ENCODE data around the gene E2F4. TPM values are rescaled to one million over a fixed set of nuclear protein-coding genes. Genes with fewer than 3 reads are reported as not detected.

E2F4 gene
- total RNA-seq, 1 donor from 2014 or later = 32.4 TPM

GRCh38 chr16:67206838-67207248 lies 14.9 kb downstream of the E2F4 start:
- no peak overlapping the region for H3K4me3 ChIP-seq (ENCODE audit: low read length in 3 of 3)
- no peaks in the 10 kb centered on the region for H3K9me3 ChIP-seq (ENCODE audit: control insufficient read depth in 3 of 3, low read length in 3 of 3)
- no peak overlapping the region for H3K9ac ChIP-seq (ENCODE audit: low read depth in 1 of 3, low read length in 3 of 3)
- H3K27me3 ChIP-seq (ENCODE audit: control insufficient read depth in 3 of 3, insufficient read depth in 3 of 3, low read length in 3 of 3) = no peaks in the 10 kb centered on the region
- no peak overlapping the region for H3K27ac ChIP-seq (ENCODE audit: low read depth, low read length)
- H3K4me1 ChIP-seq (ENCODE audit: control insufficient read depth in 3 of 3, insufficient read depth in 3 of 3, low read length in 3 of 3) = peaks cover 28 to 44% (median 35%) of the 10 kb centered on the region in 3 donors
- H3K36me3 ChIP-seq (ENCODE audit: control insufficient read depth in 3 of 3, insufficient read depth in 3 of 3, low read length in 3 of 3) = peaks cover 5 to 13% (median 7%) of the 10 kb centered on the region in 3 donors

GRCh38 chr16:67207249-67208091 lies 15.5 kb downstream of the E2F4 start:
- H3K27me3 ChIP-seq (ENCODE audit: control insufficient read depth in 3 of 3, insufficient read depth in 3 of 3, low read length in 3 of 3) = no peaks in the 10 kb centered on the region
- peak overlapping the region; percentile 23 for H3K27ac ChIP-seq (ENCODE audit: low read depth, low read length)

GRCh38 chr16:67208154-67208896 lies 16.4 kb downstream of the E2F4 start:
- Histone ChIP-seq H3K27me3 (ENCODE audit: control insufficient read depth in 3 of 3, insufficient read depth in 3 of 3, low read length in 3 of 3) (no peaks in the 10 kb centered on the region), H3K4me3 (ENCODE audit: low read length in 3 of 3) (no peak overlapping the region), H3K9me3 (ENCODE audit: control insufficient read depth in 3 of 3, low read length in 3 of 3) (no peaks in the 10 kb centered on the region), H3K4me1 (ENCODE audit: control insufficient read depth in 3 of 3, insufficient read depth in 3 of 3, low read length in 3 of 3) (peaks cover 31 to 50% (median 40%) of the 10 kb centered on the region in 3 donors), H3K36me3 (ENCODE audit: control insufficient read depth in 3 of 3, insufficient read depth in 3 of 3, low read length in 3 of 3) (peaks cover 0 to 13% (median 7%) of the 10 kb centered on the region in 3 donors), H3K27ac (ENCODE audit: low read depth, low read length) (peak overlapping the region; percentile 23), H3K9ac (ENCODE audit: low read depth in 1 of 3, low read length in 3 of 3) (peak overlapping the region in 1 of 3 donors; percentile 54)

More at GRCh38 chr16:67207249-67208091, 15.5 kb downstream of the E2F4 start:
- H3K4me1 ChIP-seq (ENCODE audit: control insufficient read depth in 3 of 3, insufficient read depth in 3 of 3, low read length in 3 of 3) = peaks cover 28 to 44% (median 35%) of the 10 kb centered on the region in 3 donors
- no peaks in the 10 kb centered on the region for H3K9me3 ChIP-seq (ENCODE audit: control insufficient read depth in 3 of 3, low read length in 3 of 3)
- peak overlapping the region in 1 of 3 donors; percentile 45 for H3K4me3 ChIP-seq (ENCODE audit: low read length in 3 of 3)
- peak overlapping the region in 1 of 3 donors; percentile 43 for H3K9ac ChIP-seq (ENCODE audit: low read depth in 1 of 3, low read length in 3 of 3)
- peaks cover 2 to 13% (median 7%) of the 10 kb centered on the region in 3 donors for H3K36me3 ChIP-seq (ENCODE audit: control insufficient read depth in 3 of 3, insufficient read depth in 3 of 3, low read length in 3 of 3)

- no peaks in the 10 kb centered on the region for H3K27me3 ChIP-seq (ENCODE audit: control insufficient read depth in 3 of 3, insufficient read depth in 3 of 3, low read length in 3 of 3)
- no peaks in the 10 kb centered on the region for H3K9me3 ChIP-seq (ENCODE audit: control insufficient read depth in 3 of 3, low read length in 3 of 3)
- H3K4me3 ChIP-seq (ENCODE audit: low read length in 3 of 3) = no peak overlapping the region
- H3K36me3 ChIP-seq (ENCODE audit: control insufficient read depth in 3 of 3, insufficient read depth in 3 of 3, low read length in 3 of 3) = peaks cover 0 to 8% (median 0%) of the 10 kb centered on the region in 3 donors
- H3K4me1 ChIP-seq (ENCODE audit: control insufficient read depth in 3 of 3, insufficient read depth in 3 of 3, low read length in 3 of 3) = peaks cover 41 to 62% (median 51%) of the 10 kb centered on the region in 3 donors
- peak overlapping the region in 1 of 3 donors; percentile 16 for H3K9ac ChIP-seq (ENCODE audit: low read depth in 1 of 3, low read length in 3 of 3)
- no peak overlapping the region for H3K27ac ChIP-seq (ENCODE audit: low read depth, low read length)
These were observed 17.6 kb downstream of the E2F4 start for GRCh38 chr16:67209565-67209964.

- Histone ChIP-seq H3K36me3 (ENCODE audit: control insufficient read depth in 3 of 3, insufficient read depth in 3 of 3, low read length in 3 of 3) (peaks cover 0 to 8% (median 0%) of the 10 kb centered on the region in 3 donors), H3K4me3 (ENCODE audit: low read length in 3 of 3) (peak overlapping the region in 1 of 3 donors; percentile 22), H3K9ac (ENCODE audit: low read depth in 1 of 3, low read length in 3 of 3) (peak overlapping the region in 1 of 3 donors; percentile 54), H3K4me1 (ENCODE audit: control insufficient read depth in 3 of 3, insufficient read depth in 3 of 3, low read length in 3 of 3) (peaks cover 47 to 68% (median 58%) of the 10 kb centered on the region in 3 donors), H3K27ac (ENCODE audit: low read depth, low read length) (no peak overlapping the region), H3K27me3 (ENCODE audit: control insufficient read depth in 3 of 3, insufficient read depth in 3 of 3, low read length in 3 of 3) (no peaks in the 10 kb centered on the region), H3K9me3 (ENCODE audit: control insufficient read depth in 3 of 3, low read length in 3 of 3) (no peaks in the 10 kb centered on the region)
These were observed 18.3 kb downstream of the E2F4 start for GRCh38 chr16:67210069-67210937.

- Histone ChIP-seq H3K27me3 (ENCODE audit: control insufficient read depth in 3 of 3, insufficient read depth in 3 of 3, low read length in 3 of 3) (no peaks in the 10 kb centered on the region), H3K9ac (ENCODE audit: low read depth in 1 of 3, low read length in 3 of 3) (no peak overlapping the region), H3K4me1 (ENCODE audit: control insufficient read depth in 3 of 3, insufficient read depth in 3 of 3, low read length in 3 of 3) (peaks cover 50 to 77% (median 64%) of the 10 kb centered on the region in 3 donors), H3K27ac (ENCODE audit: low read depth, low read length) (no peak overlapping the region), H3K9me3 (ENCODE audit: control insufficient read depth in 3 of 3, low read length in 3 of 3) (no peaks in the 10 kb centered on the region), H3K4me3 (ENCODE audit: low read length in 3 of 3) (no peak overlapping the region), H3K36me3 (ENCODE audit: control insufficient read depth in 3 of 3, insufficient read depth in 3 of 3, low read length in 3 of 3) (peaks cover 0 to 4% (median 0%) of the 10 kb centered on the region in 3 donors)
These were observed 19.7 kb downstream of the E2F4 start for GRCh38 chr16:67211674-67212073.

- Histone ChIP-seq H3K4me3 (ENCODE audit: low read length in 3 of 3) (no peak overlapping the region), H3K4me1 (ENCODE audit: control insufficient read depth in 3 of 3, insufficient read depth in 3 of 3, low read length in 3 of 3) (peaks cover 48 to 76% (median 63%) of the 10 kb centered on the region in 3 donors), H3K27me3 (ENCODE audit: control insufficient read depth in 3 of 3, insufficient read depth in 3 of 3, low read length in 3 of 3) (no peaks in the 10 kb centered on the region), H3K36me3 (ENCODE audit: control insufficient read depth in 3 of 3, insufficient read depth in 3 of 3, low read length in 3 of 3) (peaks cover 0 to 7% (median 2%) of the 10 kb centered on the region in 3 donors), H3K27ac (ENCODE audit: low read depth, low read length) (no peak overlapping the region), H3K9ac (ENCODE audit: low read depth in 1 of 3, low read length in 3 of 3) (no peak overlapping the region), H3K9me3 (ENCODE audit: control insufficient read depth in 3 of 3, low read length in 3 of 3) (no peaks in the 10 kb centered on the region)
These were observed 20.8 kb downstream of the E2F4 start for GRCh38 chr16:67212766-67213165.

GRCh38 chr16:67213197-67214019 lies 21.5 kb downstream of the E2F4 start:
- Histone ChIP-seq H3K9ac (ENCODE audit: low read depth in 1 of 3, low read length in 3 of 3) (peak overlapping the region in 1 of 3 donors; percentile 25), H3K27me3 (ENCODE audit: control insufficient read depth in 3 of 3, insufficient read depth in 3 of 3, low read length in 3 of 3) (no peaks in the 10 kb centered on the region), H3K9me3 (ENCODE audit: control insufficient read depth in 3 of 3, low read length in 3 of 3) (no peaks in the 10 kb centered on the region), H3K4me1 (ENCODE audit: control insufficient read depth in 3 of 3, insufficient read depth in 3 of 3, low read length in 3 of 3) (peaks cover 46 to 70% (median 57%) of the 10 kb centered on the region in 3 donors), H3K27ac (ENCODE audit: low read depth, low read length) (no peak overlapping the region), H3K36me3 (ENCODE audit: control insufficient read depth in 3 of 3, insufficient read depth in 3 of 3, low read length in 3 of 3) (peaks cover 0 to 7% (median 2%) of the 10 kb centered on the region in 3 donors), H3K4me3 (ENCODE audit: low read length in 3 of 3) (no peak overlapping the region)

Data from skeletal muscle tissue (tissue), 4 donors.